Heart right ventricle (tissue), 16 donors: Measurements from ENCODE around the gene ARPC5. TPM values are rescaled to one million over a fixed set of nuclear protein-coding genes. Genes with fewer than 3 reads are reported as not detected.

ENCODE experiments used
- ATAC-seq, 8 donors: fragments of 200-7000 bp; cut with Tn5 transposase; one replicate each; pipeline ENCODE4 v1.9.1; 2020; ENCODE audit warnings: mild to moderate bottlenecking in 8 of 8, moderate library complexity in 8 of 8, moderate number of reproducible peaks in 1 of 8
- DNase-seq, 2 donors: peaks; one replicate each; pipeline ENCODE4 v3.0.0-alpha.2; 2020
- H3K27ac ChIP-seq, 10 donors: fragments of 200-600 bp; sonication (generic) in 2 of 10; one replicate each; pipeline versions ENCODE4 v1.5.0 to v1.8.0; 2020 to 2022; ENCODE audit warnings: mild to moderate bottlenecking in 3 of 10
- H3K27me3 ChIP-seq, 7 donors: fragments of 200-600 bp; one replicate each; pipeline ENCODE4 v1.8.0; 2021 to 2022; ENCODE audit warnings: mild to moderate bottlenecking in 2 of 7
- H3K36me3 ChIP-seq, 9 donors: fragments of 200-600 bp; sonication (generic) in 1 of 9; one replicate each; pipeline versions ENCODE4 v1.5.0 to v1.8.0; 2020 to 2022; ENCODE audit warnings: mild to moderate bottlenecking in 2 of 9
- H3K4me1 ChIP-seq, 9 donors: fragments of 200-600 bp; sonication (generic) in 1 of 9; one replicate each; pipeline versions ENCODE4 v1.5.0 to v1.8.0; 2020 to 2022; ENCODE audit warnings: mild to moderate bottlenecking in 4 of 9
- H3K4me3 ChIP-seq, 10 donors: fragments of 200-600 bp; sonication (generic) in 2 of 10; one replicate each; pipeline versions ENCODE4 v1.5.0 to v1.8.0; 2020 to 2022; ENCODE audit warnings: mild to moderate bottlenecking in 7 of 10, moderate library complexity in 2 of 10
- H3K9me3 ChIP-seq, 11 donors: fragments of 200-600 bp in 10 of 11; sonication (generic) in 2 of 11; one replicate each; pipeline versions ENCODE4 v1.5.0 to v1.8.0; 2013 to 2022; ENCODE audit warnings: mild to moderate bottlenecking in 2 of 11, control low read depth in 1 of 11, moderate library complexity in 1 of 11
- CTCF ChIP-seq, 9 donors: fragments of 200-600 bp; sonication (generic) in 2 of 9; IDR thresholded peaks; one replicate each; pipeline versions ENCODE4 v1.5.0 to v1.8.0; 2021 to 2022; ENCODE audit warnings: antibody characterized with exemption in 9 of 9, mild to moderate bottlenecking in 5 of 9, moderate library complexity in 1 of 9
- WGBS, 2 donors: extraction: QIAGEN DNeasy Blood & Tissue Kit; methylation state at CpG; one replicate each; pipeline ENCODE4 v1.1.7; 2013; ENCODE audit warnings: inconsistent platforms in 1 of 2; 5-methylcytosine and 5-hydroxymethylcytosine counted together
- intact Hi-C, 10 donors: fragments of 100-400 bp; cut with DNase I; formaldehyde crosslinking; loops; one replicate each; pipeline versions ENCODE4 v1.11.1 to v1.14.2; 2022
- polyA plus RNA-seq, 2 donors: library from polyadenylated mRNA; stranded (reverse); fragments of 200-250 nt; gene quantifications; one replicate each; pipeline ENCODE4 v1.2.3, GENCODE V29; 2013
- total RNA-seq, 10 donors: library from RNA; stranded (reverse); fragmentation: NEBNext Ultra II Directional in 3 of 10; extraction: Animal tissue kit (Norgen Biotek cat#: 25700) in 3 of 10; gene quantifications; one replicate each; pipeline versions ENCODE4 v1.2.1 to v1.2.4, GENCODE V29; 2021 to 2023
- donor health status: Arrhythmogenic right ventricular cardiomyopathy.
- donor health status: ischemic (EF 13 %, LVEDD 7.1; RV severe dilation, severe dysfunction).
- donor health status: healthy with polysubstance abuse.
- donor health status: DM: no; HTN: yes; CAD: no.
- donor health status: DM: no; HTN: no; CAD: no.
- donor health status: ischemic (EF 25% LVEDD 6.9; RV normal size, moderate dysfunction).
- donor health status: ischemic (EF 25% LVEDD 5.7; RV mildly dilated, moderate dysfunction).
- donor health status: healthy.
- donor health status: DM: yes; HTN: yes; CAD: no.
- donor health status: Ischemic cardiomyopathy.
- donor health status: ischemic (EF 35%, LVEDD 5.7; RV mildly dilated, moderate dysfunction).
- donor health status: nonischemic (EF 11% LVEDD 7.7; RV severe dilation, severe dysfunction).
- donor health status: DM: yes; HTN: yes; CAD: no.
- donor health status: PGD.
- donor health status: ischemic (EF 29% LVEDD 5.4; RV normal size, mild dysfunction).
- donor health status: nonischemic (EF 23%, LVEDD 6.1; RV moderate dilation, normal function).

The ARPC5 gene
- total and polyA plus RNA-seq, 12 donors: 23.8 to 60.2 (median 31.7) TPM

DNA sequence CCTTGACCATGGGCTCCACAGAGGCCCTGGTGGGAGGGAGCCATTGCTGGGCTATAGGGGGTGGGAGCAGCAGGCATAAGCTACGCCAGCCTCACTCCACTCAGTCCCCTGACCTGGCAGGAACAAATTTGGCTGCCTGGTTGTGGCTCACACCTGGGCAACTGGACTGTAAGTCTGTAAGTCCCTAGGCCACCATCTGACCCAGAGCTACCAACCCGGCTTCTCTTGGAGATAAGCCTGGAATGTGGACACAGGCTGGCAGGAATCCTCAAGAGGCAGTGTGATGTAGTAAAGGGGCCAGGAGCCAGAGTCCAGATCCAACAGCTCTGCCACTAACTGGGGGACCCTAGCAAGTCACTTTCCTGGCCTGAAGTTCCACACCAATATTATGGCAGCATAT is 56.7 kb downstream of the ARPC5 start:
- WGBS, 2 donors: 66 to 74% methylated on average over 2 of the region's 2 CpGs
- no peak for TF ChIP-seq CTCF (IDR thresholded peaks at IDR 0.05)

GRCh38 chr1:183577897-183578465 is 57.6 kb downstream of the ARPC5 start:
- Histone ChIP-seq H3K9me3 (no peaks in the 10 kb centered on the region), H3K27ac (peak overlapping the region in 9 of 10 donors; percentile 33 to 76 (median 62)), H3K4me1 (peaks cover 2 to 66% (median 16%) of the 10 kb centered on the region in 9 donors), H3K36me3 (peaks cover 0 to 66% (median 0%) of the 10 kb centered on the region in 9 donors), H3K4me3 (no peak overlapping the region), H3K27me3 (no peaks in the 10 kb centered on the region)
- intact Hi-C loops: no loop called here
- no peak for TF ChIP-seq CTCF (IDR thresholded peaks at IDR 0.05)
- WGBS, 2 donors: 82 to 85% methylated on average over 7 of the region's 7 CpGs
- ATAC-seq: no peak
- DNase-seq: no peak

More for the DNA sequence above, 56.7 kb downstream of the ARPC5 start:
- peak in 1 of 2 donors; percentile 13 for DNase-seq
- intact Hi-C loops: no loop called here
- ATAC-seq: peak in 4 of 8 donors; percentile 10 to 50 (median 32)
- Histone ChIP-seq H3K36me3 (peaks cover 0 to 57% (median 0%) of the 10 kb centered on the region in 9 donors), H3K9me3 (no peaks in the 10 kb centered on the region), H3K27me3 (no peaks in the 10 kb centered on the region), H3K4me1 (peaks cover 2 to 74% (median 16%) of the 10 kb centered on the region in 9 donors), H3K27ac (peak overlapping the region in 8 of 10 donors; percentile 12 to 76 (median 49)), H3K4me3 (no peak overlapping the region)

DNA sequence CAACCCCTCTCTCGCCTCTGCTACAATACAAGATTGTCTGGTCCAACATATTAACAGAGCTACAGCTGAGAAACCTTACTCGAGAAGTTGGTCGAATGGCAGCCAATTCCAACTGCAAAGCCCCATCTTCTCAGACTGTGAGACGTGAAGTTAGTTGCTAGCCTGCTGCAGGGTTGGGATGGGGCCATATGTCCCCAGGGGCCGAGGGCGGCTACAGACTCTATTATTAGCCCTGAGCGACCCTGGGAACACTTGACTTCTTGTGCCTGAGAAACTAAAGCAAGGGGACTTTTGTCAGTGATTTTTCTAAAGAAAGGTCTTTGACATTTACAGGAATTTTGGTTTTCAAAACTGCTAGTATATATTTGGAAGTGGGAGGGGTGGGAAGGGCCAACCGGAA is 59.0 kb downstream of the ARPC5 start:
- H3K4me1 ChIP-seq: peaks cover 2 to 51% (median 10%) of the 10 kb centered on the region in 9 donors
- DNase-seq (peak; percentile 47 to 70), ATAC-seq (peak; percentile 49 to 87 (median 72))
- H3K27ac ChIP-seq: peak overlapping the region in 8 of 10 donors; percentile 55 to 76 (median 64)
- WGBS, 2 donors: 44 to 48% methylated on average over 8 of the region's 8 CpGs
- H3K9me3 ChIP-seq: no peaks in the 10 kb centered on the region
- peaks cover 0 to 65% (median 0%) of the 10 kb centered on the region in 9 donors for H3K36me3 ChIP-seq
- TF ChIP-seq CTCF (IDR thresholded peaks at IDR 0.05): no peak
- intact Hi-C loops: no loop called here
- no peak overlapping the region for H3K4me3 ChIP-seq
- H3K27me3 ChIP-seq: no peaks in the 10 kb centered on the region

DNA sequence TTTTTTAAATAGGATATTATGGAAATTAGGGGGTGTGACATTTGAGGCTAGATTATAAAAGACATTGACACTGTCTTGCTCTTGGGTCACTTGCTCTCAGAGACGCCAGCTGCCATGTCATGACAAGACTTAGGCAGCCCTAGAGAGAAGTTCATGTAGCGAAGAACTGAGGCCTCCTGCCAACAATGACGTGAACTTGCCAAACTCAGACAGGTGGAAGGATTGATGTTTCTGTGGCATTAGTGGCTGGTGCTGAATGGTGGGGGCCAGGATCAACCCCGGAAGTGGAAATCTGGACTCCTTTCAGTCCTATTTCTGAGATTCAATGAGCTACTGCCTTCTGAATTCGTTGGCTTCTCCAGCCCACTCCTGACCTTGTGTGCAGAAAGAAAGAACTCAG is 60.0 kb downstream of the ARPC5 start:
- Histone ChIP-seq H3K4me3 (no peak overlapping the region), H3K36me3 (peaks cover 0 to 73% (median 0%) of the 10 kb centered on the region in 9 donors), H3K4me1 (peaks cover 2 to 43% (median 10%) of the 10 kb centered on the region in 9 donors), H3K27ac (peak overlapping the region in 7 of 10 donors; percentile 57 to 76 (median 62)), H3K9me3 (no peaks in the 10 kb centered on the region), H3K27me3 (no peaks in the 10 kb centered on the region)
- ATAC-seq (no peak), DNase-seq (no peak)
- intact Hi-C loops: no loop called here
- TF ChIP-seq CTCF (IDR thresholded peaks at IDR 0.05): no peak
- 86 to 87% methylated on average over 5 of the region's 5 CpGs for WGBS, 2 donors
